Measurements from ENCODE around the gene TNNT3.

The TNNT3 gene

DNA sequence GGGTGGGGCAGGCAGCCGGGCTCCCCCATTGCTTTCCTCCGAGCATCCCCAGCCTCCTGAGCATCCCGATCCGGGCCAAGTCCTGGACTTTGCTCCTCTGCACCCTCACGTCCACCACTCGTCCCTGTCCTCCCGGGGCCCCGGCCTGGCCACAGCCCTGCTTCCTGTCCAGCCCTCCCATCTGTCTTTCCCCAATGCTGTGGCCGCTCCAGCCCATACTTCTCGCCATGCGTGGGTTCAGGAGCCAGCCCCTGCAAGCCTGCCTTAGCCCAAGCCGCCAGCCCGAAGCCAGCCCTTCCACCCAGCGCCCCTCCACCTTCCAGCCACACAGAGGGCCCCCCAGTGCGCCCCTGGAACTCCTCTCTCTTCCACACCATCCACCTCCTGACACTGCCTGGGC is 51.5 kb downstream of the TNNT3 start:
- TF ChIP-seq, protein P1, sequence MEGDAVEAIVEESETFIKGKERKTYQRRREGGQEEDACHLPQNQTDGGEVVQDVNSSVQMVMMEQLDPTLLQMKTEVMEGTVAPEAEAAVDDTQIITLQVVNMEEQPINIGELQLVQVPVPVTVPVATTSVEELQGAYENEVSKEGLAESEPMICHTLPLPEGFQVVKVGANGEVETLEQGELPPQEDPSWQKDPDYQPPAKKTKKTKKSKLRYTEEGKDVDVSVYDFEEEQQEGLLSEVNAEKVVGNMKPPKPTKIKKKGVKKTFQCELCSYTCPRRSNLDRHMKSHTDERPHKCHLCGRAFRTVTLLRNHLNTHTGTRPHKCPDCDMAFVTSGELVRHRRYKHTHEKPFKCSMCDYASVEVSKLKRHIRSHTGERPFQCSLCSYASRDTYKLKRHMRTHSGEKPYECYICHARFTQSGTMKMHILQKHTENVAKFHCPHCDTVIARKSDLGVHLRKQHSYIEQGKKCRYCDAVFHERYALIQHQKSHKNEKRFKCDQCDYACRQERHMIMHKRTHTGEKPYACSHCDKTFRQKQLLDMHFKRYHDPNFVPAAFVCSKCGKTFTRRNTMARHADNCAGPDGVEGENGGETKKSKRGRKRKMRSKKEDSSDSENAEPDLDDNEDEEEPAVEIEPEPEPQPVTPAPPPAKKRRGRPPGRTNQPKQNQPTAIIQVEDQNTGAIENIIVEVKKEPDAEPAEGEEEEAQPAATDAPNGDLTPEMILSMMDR (IDR thresholded peaks at IDR 0.05; ENCODE audit: insufficient read depth, low read length, missing control alignments): no peak
- no peak for DNase-seq (ENCODE audit: low read depth, low spot score)
- ChIA-PET CTCF (interaction anchor here (1.1 to 2.5 kb wide), 2 partner anchors 16 to 181 kb away, joined by 5 to 11 read pairs; no protein-coding TSS in a partner anchor), POLR2A (no interaction called here)
- no peak overlapping the region for H3K4me3 ChIP-seq (ENCODE audit: low read depth, low read length)

- ChIA-PET POLR2A (no interaction called here), CTCF (no interaction called here)
- TF ChIP-seq, protein P1 (IDR thresholded peaks at IDR 0.05; ENCODE audit: insufficient read depth, low read length, missing control alignments): no peak
Measured at GRCh38 chr11:1975185-1975584, 55.7 kb downstream of the TNNT3 start.

DNA sequence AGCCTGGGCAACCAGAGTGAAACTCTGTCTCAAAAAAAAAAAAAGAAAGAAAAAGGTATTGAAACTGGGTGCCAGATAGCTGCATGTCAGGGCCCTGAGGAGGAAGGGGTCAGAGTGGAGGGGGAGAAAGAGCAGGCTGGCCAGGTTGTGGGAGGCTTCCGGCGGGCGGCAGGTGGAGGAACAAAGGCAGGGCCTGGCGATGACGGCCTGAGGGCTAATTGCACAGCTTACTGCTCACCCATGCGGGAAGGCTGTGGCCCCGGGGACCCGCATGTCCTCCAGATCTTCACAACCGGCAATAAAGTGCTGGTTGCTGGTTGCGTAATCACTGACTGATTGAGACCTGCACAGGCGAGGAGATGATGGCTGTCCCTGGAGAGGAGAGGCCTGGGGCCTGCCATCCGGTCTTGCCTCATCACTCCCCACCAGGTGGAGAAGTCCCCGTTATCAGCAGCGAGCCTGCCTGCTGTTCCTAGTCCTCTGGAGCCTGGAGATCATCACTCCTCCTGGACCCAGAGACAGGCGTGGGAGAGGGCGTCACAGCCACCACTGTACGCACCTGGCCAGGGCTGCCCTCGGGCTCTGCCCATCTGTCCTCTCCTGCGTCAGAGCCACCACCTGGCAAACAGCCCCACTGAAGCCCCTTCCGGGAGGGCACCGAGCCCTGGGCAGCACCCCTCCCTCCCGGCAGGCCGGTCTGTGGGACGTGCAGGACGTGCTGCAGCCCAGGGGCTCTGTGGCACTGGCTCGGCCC is 59.4 kb downstream of the TNNT3 start:
- TF ChIP-seq, protein P1 (IDR thresholded peaks at IDR 0.05; ENCODE audit: insufficient read depth, low read length, missing control alignments): no peak
- no peak for DNase-seq (ENCODE audit: low read depth, low spot score)
- ChIA-PET CTCF (interaction anchor here (1.0 kb wide), 2 partner anchors 25 to 31 kb away, joined by 3 read pairs; no protein-coding TSS in a partner anchor), POLR2A (no interaction called here)
- no peak overlapping the region for H3K4me3 ChIP-seq (ENCODE audit: low read depth, low read length)

More at GRCh38 chr11:1975185-1975584, 55.7 kb downstream of the TNNT3 start:
- no peak for DNase-seq (ENCODE audit: low read depth, low spot score)
- no peak overlapping the region for H3K4me3 ChIP-seq (ENCODE audit: low read depth, low read length)

DNA sequence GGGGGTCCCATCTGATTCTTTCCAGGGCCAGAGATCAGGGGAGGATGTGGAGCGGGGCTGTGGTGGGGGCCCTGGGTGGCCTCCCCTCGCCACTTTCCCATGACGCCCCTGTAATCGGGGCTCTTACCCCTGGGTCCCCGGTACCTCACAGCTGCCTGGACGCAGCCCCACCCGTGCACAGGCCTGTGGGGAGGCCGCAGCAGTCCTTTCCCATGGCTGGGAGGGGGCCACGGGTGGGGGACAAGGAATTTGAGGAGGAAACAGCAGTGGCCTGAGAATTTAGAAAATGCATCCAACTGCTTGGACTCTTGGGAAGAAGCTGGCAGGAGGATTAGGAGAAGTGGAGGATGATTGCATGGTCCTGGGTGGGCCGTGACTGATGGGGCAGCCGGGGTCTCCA is 60.1 kb downstream of the TNNT3 start:
- POLR2A ChIA-PET: no interaction called here
- CTCF ChIA-PET: interaction anchor here (0.9 to 2.0 kb wide), 5 partner anchors 10 to 173 kb away, joined by 3 to 6 read pairs (median 4); no protein-coding TSS in a partner anchor
- TF ChIP-seq, protein P1 (IDR thresholded peaks at IDR 0.05; ENCODE audit: insufficient read depth, low read length, missing control alignments): no peak

DNA sequence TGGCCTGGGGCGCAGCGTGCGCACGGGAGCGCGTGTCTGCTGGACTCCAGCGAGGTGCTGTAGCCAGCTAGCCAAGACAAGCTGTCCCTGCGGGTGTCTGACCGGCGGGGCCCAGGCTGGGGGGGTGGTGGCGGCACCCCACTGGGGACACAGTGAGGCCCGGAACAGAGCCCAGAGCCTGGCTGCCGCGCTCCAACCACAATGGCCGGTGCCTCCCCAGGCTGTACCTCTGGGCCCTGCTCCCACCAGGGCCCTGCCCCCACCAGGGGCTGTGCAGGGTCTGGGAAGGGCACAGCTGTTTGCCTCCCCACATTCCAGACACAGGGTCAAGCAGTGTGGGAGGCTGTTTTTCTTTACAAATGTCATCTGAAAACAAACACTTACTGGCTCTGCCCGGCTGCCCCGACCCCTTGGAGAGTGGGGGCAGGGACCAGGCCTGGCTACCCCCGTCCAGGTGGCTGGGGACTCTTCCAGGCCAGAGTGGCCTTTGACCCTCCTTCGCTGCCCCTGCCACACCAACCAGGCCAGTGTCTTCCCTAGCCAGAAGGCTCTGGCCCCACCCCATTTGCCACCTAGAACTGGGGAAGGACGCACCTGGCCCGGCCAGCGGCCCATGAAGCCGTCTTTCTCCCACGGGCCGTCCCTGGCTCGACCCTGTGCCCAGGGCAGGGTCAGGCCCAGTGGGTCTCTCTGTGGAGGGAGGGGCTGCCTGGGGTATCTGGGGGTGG is 63.5 kb downstream of the TNNT3 start:
- CTCF ChIA-PET: no interaction called here
- POLR2A ChIA-PET: no interaction called here
- TF ChIP-seq, protein P1 (IDR thresholded peaks at IDR 0.05; ENCODE audit: insufficient read depth, low read length, missing control alignments): no peak
- no peak overlapping the region for H3K4me3 ChIP-seq (ENCODE audit: low read depth, low read length)
- no peak for DNase-seq (ENCODE audit: low read depth, low spot score)

More for the DNA sequence above, 60.1 kb downstream of the TNNT3 start:
- DNase-seq (ENCODE audit: low read depth, low spot score): no peak
- no peak overlapping the region for H3K4me3 ChIP-seq (ENCODE audit: low read depth, low read length)

DNA sequence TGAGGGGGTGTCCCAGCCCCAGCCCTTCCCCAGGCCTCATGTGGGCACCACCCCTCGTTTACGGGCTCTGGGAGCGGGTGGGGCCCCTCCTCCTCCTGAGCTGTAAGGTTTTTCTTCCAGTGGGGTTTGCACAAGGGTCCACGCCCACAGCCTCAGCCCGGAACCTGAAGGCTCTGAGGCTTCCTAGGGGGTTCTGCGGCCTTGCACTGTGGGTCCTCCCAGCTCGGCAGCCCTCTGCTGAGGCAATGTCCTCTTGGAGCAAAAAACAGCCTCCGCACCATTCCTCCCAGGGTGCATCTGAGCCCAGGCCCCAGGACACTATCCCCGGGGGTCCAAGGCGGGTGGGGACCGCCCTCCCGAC is 64.1 kb downstream of the TNNT3 start:
- POLR2A ChIA-PET: no interaction called here
- no peak for DNase-seq (ENCODE audit: low read depth, low spot score)
- CTCF ChIA-PET: interaction anchor here (1.2 kb wide), 1 partner anchor 168 kb away, joined by 4 read pairs; no protein-coding TSS in a partner anchor
- H3K4me3 ChIP-seq (ENCODE audit: low read depth, low read length): no peak overlapping the region
- TF ChIP-seq, protein P1 (IDR thresholded peaks at IDR 0.05; ENCODE audit: insufficient read depth, low read length, missing control alignments): no peak

Data from AG04449 (cell line).